ENCODE results near the gene KRT17. TPM values are rescaled to one million over a fixed set of nuclear protein-coding genes. Genes with fewer than 3 reads are reported as not detected.
"Not testable (repeated sequence)": the region's sequence is repeated elsewhere in the genome, so short reads cannot be mapped to it uniquely, and the experiment has no call there.

Gene KRT17
- total RNA-seq, 1 donor from 2014 or later: 0.46 TPM

DNA sequence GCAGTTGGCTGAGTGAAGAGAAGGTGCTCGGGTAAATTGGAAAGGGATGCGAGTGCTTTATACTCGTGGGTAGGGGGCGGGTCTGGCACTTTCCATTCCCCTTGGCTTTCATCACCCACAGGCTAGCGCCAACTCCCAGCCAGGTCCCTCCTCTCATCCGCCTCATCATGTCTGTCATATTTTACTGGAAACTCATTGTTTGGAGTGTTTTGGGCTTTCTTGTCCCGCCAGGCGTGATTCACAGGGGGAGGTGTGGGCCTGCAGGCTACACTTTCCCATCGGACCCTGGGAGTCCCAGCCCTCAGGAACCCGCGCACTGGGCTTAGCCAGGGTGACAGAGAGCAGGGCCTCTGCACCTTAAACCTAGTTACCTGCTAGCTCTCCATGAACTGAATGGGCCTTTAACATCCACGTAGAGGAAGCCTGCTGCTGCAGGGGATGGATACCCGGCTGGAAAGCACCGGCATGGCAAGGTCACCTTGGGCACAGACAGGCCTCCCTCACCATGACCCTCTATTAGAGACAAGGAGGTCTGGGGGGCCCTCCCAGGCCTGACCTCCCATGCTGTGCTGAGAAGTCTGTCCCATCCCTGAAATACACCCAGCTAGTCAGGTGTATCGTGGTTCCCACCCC lies 37.4 kb downstream of the KRT17 start, which contains the start of gene KRT14:
Gene KRT14 (minus strand): TSS at position 33 of the 633 bp plus-strand sequence. CDS start 61 bp downstream, outside the sequence.
- Mint-ChIP-seq H3K27ac (no peak within 1 kb of the TSS), H3K27me3 (peaks cover 15% of the 10 kb centered on the region), H3K4me1 (ENCODE audit: low read depth) (no peaks in the 10 kb centered on the region), H3K36me3 (ENCODE audit: insufficient read depth) (no peaks in the 10 kb centered on the region), H3K4me3 (ENCODE audit: low read depth) (no peak within 1 kb of the TSS), H3K9me3 (ENCODE audit: low read depth) (no peaks in the 10 kb centered on the region)
- TF ChIP-seq, protein P1, sequence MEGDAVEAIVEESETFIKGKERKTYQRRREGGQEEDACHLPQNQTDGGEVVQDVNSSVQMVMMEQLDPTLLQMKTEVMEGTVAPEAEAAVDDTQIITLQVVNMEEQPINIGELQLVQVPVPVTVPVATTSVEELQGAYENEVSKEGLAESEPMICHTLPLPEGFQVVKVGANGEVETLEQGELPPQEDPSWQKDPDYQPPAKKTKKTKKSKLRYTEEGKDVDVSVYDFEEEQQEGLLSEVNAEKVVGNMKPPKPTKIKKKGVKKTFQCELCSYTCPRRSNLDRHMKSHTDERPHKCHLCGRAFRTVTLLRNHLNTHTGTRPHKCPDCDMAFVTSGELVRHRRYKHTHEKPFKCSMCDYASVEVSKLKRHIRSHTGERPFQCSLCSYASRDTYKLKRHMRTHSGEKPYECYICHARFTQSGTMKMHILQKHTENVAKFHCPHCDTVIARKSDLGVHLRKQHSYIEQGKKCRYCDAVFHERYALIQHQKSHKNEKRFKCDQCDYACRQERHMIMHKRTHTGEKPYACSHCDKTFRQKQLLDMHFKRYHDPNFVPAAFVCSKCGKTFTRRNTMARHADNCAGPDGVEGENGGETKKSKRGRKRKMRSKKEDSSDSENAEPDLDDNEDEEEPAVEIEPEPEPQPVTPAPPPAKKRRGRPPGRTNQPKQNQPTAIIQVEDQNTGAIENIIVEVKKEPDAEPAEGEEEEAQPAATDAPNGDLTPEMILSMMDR (IDR thresholded peaks at IDR 0.05; ENCODE audit: unreplicated experiment): no peak
- no peak for DNase-seq (ENCODE audit: low spot score, unreplicated experiment)

DNA sequence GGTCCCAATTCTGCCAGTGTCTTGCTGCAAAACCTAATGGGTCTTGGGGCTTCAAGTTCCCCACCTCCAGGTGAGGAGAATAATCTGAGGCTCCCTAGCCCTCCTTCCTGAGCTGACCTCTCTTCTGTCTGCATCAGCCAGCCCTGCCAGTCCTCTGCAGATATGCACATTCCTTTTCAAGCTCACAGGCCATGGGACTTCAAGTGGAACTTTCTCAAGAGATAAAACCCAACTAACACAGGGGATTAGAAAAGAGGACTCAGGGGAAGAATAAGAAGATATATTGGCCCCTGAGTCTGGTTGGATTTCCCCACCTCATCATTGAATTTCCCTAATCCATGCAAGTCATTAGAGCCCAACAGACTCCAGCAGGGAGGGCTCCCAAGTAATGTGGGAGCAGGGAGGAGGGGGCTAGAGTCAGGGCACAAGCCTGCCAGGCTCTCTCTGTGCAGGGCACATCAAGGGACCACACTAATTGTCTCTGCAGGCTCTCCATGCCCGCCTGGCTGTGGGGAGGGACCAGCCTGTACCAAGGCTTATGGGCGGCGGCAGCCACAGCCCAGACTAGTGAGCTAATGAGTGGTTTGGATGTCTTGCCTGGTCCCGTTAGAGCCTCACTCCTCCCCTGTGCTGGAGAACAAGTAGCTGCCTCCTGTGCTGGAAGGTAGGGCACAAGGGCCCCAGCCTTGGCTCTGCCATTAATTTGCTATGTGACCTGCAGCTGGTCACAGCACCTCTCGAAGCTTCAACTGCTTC lies 38.9 kb downstream of the KRT17 start:
- Mint-ChIP-seq H3K9me3 (ENCODE audit: low read depth) (no peaks in the 10 kb centered on the region), H3K27ac (no peak overlapping the region), H3K4me3 (ENCODE audit: low read depth) (no peak overlapping the region), H3K36me3 (ENCODE audit: insufficient read depth) (no peaks in the 10 kb centered on the region), H3K4me1 (ENCODE audit: low read depth) (no peaks in the 10 kb centered on the region), H3K27me3 (peaks cover 14% of the 10 kb centered on the region)
- TF ChIP-seq, protein P1 (IDR thresholded peaks at IDR 0.05; ENCODE audit: unreplicated experiment): no peak
- DNase-seq (ENCODE audit: low spot score, unreplicated experiment): no peak

DNA sequence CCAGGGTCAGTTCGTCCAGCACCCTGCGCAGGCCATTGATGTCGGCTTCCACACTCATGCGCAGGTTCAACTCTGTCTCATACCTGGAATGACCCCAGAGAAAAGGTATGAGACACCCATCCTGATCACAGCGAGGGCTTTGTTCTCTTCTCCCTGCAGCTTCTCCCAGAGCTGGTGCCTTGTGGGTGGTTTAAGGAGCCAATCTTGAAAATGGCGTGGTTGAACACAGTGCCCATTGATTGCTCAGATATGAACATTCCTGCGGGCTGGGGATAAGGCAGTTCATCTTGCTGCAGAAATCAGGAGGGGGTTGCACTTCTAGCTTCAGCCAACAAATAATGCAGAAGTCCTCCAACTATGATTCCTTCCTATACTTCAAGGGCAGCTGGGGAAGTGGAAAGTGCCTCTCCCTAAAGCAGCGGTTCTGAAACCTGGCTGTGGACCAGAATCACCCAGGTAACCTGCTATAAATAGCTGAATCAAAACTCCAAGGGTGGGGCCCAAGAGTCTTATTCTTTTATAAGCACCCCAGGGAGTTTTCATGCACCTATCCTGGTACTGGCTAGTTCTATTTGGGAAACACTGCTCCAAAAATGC lies 39.9 kb downstream of the KRT17 start:
- H3K36me3 Mint-ChIP-seq (ENCODE audit: insufficient read depth): not testable (repeated sequence)

DNA sequence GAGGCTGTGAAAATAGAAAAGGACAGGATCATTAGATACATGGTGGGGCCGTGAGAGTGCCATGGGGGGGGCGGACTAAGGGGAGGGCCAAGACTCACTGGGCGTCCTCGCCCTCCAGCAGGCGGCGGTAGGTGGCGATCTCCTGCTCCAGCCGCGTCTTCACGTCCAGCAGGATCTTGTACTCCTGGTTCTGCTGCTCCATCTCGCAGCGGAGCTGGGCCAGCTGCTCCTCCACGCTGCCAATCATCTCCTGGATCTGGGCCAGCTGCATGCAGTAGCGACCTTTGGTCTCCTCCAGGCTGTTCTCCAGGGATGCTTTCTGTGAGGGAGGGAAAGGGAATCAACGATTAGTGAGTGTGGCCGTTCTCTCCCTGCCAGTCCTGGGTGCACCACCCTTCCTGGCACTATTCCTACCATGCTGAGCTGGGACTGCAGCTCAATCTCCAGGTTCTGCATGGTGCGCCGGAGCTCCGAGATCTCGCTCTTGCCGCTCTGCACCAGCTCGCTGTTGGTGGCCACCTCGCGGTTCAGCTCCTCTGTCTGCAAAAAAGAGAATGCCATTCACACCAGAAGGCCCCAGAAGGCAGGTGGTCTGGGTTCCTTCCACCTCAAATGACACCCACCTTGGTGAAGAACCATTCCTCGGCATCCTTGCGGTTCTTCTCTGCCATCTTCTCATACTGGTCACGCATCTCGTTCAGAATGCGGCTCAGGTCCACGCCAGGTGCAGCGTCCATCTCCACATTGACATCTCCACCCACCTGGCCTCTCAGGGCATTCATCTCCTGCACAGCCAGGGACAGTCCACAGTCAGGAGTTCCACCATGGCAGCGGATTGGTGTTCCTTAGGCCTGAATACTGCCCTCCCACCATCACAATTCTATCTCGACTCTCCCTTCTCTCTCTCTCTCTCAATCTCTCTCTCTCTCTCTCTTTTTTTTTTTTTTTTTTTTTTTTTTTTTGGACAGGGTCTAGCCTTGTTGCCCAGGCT lies 40.9 kb downstream of the KRT17 start:
- Mint-ChIP-seq H3K27me3 (peaks cover 12% of the 10 kb centered on the region), H3K9me3 (ENCODE audit: low read depth) (no peaks in the 10 kb centered on the region), H3K4me1 (ENCODE audit: low read depth) (no peaks in the 10 kb centered on the region), H3K4me3 (ENCODE audit: low read depth) (no peak overlapping the region), H3K27ac (no peak overlapping the region), H3K36me3 (ENCODE audit: insufficient read depth) (no peaks in the 10 kb centered on the region)
- DNase-seq (ENCODE audit: low spot score, unreplicated experiment): no peak
- TF ChIP-seq, protein P1 (IDR thresholded peaks at IDR 0.05; ENCODE audit: unreplicated experiment): no peak

More for the DNA sequence above, 39.9 kb downstream of the KRT17 start:
- not testable (repeated sequence) for DNase-seq (ENCODE audit: low spot score, unreplicated experiment); H3K4me3 Mint-ChIP-seq (ENCODE audit: low read depth); H3K27ac Mint-ChIP-seq; H3K9me3 Mint-ChIP-seq (ENCODE audit: low read depth); H3K27me3 Mint-ChIP-seq; H3K4me1 Mint-ChIP-seq (ENCODE audit: low read depth)

DNA sequence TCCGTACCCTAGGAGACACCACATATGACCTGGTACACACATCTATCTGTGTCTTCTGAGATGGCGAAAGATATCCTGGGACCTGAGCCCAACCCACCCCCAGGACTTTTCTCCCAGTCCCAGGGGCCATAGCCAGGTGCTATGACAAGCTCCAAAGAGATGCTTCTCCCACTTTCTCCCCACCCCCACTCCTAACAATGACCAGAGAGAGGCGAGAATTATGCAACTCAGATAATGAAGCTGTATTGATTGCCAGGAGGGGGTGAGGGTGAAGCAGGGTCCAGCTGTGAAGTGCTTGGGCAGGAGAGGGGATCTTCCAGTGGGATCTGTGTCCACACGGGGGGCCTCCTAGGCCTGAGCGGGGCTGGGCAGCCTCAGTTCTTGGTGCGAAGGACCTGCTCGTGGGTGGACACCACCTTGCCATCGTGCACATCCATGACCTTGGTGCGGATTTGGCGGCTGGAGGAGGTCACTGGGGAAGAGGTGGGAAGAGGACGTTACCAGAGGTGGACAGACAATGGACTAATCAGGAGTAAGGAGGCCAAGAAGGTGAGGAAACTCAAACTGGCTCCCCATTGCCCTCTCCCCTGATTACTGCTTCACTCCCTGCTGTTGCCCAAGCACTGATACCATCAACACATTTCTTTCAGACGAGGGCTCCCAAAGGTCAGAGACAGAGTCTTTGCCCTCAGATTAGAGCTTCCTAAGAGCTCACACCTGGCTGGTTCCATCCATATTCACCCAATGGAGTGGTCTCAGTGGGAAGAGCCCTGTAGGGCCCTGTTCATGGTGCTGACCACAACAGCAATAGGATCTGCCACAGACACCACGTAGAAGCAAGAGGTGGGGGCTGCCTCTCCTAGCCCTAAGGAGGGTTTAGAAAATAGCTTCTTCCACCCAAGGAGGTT lies 42.1 kb downstream of the KRT17 start:
- H3K27ac Mint-ChIP-seq; H3K4me1 Mint-ChIP-seq (ENCODE audit: low read depth); H3K9me3 Mint-ChIP-seq (ENCODE audit: low read depth); H3K4me3 Mint-ChIP-seq (ENCODE audit: low read depth); H3K36me3 Mint-ChIP-seq (ENCODE audit: insufficient read depth); DNase-seq (ENCODE audit: low spot score, unreplicated experiment): not testable (repeated sequence)
- H3K27me3 Mint-ChIP-seq: peaks cover 14% of the 10 kb centered on the region

All from progenitor cell of endocrine pancreas (in vitro differentiated cells).